GM18508 (cell line): ENCODE measurements around the gene UBE2E2.

Experiments used
- ATAC-seq: cut with Tn5 transposase; IDR thresholded peaks from one replicate; pipeline ENCODE4 v1.9.1; 2021; ENCODE audit warnings: moderate number of reproducible peaks; ENCODE audit not compliant: insufficient read depth, unreplicated experiment

UBE2E2 gene

DNA sequence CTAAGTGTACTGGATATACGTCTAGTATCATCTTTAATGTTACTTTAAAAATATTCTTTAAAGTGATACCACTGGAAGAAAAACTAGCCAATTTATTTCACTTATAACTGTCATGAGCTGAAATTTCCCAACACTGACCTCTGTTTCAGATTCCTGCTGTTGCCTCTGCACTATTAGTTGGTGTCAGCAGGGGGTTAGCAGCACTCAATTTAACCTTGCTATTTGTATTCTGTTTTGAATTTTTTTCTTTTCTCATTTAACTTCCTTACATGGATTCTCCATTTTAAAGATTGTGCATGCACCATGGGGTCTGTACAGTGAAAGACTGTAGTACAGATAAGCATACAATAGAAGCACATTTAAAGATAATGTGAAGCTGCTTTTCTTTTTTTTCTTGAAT is 169.2 kb downstream of the UBE2E2 start:
- ATAC-seq, result no peak

DNA sequence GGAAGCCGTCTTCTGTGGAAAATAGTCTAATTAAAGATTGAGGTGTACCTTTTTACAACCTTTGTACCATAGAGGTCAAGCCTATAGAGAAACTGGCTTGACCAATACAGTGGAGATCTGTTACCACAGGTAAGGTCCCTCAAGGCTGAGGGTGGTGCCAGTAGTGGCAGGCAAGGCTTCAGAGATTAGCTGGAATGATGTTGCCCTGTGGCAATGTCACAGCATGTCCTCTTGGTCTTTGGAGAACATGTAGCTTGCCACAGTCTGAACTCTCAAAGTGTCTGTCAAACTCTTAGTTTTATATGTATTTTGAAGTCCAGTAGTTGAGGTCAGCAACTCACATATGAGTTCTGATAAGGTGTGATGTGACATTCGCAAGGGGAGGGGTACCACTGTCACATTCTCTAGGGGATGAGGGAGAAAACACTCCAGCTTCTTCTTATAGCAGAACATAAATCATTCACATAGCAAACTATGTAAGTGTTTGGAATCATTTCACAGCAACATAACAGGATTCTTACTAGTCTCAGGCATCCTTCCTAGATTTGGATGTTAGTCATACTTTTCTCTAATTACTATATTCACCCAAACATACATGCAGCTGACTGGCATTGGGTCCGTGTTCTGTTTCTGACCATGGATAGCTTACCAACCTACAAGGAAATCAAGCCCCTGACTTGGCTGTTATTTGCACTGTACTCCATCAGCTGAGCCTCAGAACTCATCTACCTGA is 173.6 kb downstream of the UBE2E2 start:
- ATAC-seq, result no peak

DNA sequence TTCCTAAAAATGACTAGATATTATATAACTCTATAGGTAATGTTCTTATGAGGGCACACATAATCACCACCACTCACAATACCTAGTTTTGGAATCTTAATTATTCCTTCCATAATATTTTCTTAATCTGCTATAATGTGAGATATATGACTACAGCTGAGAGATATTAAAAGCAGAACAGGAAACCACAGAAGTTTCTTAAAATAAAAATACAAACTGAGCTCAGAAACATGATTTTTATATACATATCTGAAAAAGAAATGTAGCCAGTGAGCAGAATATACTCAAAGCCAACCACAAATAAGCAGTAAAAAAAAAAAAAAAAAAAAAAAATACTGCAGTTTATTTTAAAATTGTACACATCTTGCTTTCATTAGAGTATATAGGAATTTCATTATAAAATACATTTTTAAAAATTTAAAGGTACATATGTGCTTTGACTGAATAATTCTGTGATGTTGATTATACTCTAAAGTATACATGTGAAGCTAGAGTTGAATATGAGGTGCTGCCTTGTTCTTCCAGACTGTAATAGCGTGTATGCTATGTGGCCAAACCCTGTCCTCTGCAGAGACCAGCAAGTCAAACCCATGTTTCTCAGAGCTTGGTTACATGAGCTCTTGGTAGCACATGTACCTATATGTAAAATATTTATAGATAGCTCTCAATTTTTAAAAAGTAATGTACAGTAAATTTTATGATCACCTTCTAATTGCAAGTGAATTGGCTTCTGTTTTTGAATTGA is 175.0 kb downstream of the UBE2E2 start:
- no peak for ATAC-seq

DNA sequence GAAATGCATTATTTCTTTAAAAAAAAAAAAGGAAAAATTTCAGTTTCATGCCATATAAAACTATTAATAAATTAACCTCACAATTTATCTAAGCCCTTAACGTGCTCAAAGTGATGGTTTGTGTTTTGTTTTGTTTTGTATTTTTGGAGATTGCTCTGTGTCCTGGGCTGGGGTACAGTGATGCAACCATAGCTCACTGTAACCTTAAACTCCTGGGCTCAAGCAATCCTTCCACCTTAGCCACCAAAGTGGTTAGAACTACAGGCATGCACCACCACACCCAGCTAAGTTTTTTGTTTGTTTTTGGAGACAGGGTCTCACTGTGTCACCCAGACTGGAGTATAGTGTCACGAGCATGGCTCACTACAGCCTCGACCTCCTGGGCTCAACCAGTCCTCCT is 180.7 kb downstream of the UBE2E2 start:
- ATAC-seq, result no peak

DNA sequence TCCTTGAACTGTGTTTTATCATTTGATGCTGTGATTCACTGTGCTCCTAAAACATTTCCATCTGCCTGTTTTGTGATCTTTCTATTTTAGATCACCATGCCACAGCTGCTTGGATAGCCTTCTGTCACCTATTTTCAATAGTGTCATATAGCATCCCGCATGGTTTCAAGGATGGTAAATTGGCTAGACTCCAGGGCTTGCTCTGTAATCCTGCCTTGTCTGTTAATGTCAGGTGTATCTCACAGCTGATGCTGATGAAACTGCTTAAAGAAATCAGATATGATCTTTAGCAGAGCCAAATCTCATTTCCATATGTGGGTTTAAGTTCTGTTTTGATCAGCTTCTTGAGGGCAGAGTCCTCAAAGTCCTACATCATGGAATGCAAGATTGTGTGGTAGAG is 182.2 kb downstream of the UBE2E2 start:
- no peak for ATAC-seq

DNA sequence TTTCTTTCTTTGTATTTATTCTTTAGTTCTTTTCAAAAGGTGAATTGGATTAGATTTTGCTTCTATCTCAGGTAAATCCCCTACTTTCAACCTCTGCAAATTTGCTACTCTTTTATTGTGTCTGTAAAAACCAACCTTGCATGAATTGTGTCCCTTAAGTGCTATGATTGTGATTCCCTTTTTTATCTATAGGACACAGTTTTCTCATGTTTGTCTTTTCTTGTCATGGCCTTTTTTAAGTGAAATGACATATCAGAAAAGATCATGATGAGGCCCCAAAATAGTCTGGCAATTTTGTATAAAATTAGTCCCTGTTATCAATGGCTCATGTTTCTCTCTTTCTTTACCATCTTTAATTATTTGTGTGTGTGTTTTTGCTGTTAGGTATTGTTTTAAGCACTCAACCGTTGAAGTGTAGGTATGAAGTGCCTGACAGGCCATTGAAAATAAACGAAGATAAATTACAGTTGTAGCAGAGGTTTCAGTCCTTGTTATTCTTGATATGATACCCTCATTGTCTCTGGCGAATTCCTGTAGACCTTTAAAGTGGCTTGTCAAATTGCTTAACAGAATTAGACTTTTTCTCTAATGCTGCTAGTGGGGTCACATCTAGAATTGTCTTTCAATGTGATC is 184.3 kb downstream of the UBE2E2 start:
- ATAC-seq, result no peak

DNA sequence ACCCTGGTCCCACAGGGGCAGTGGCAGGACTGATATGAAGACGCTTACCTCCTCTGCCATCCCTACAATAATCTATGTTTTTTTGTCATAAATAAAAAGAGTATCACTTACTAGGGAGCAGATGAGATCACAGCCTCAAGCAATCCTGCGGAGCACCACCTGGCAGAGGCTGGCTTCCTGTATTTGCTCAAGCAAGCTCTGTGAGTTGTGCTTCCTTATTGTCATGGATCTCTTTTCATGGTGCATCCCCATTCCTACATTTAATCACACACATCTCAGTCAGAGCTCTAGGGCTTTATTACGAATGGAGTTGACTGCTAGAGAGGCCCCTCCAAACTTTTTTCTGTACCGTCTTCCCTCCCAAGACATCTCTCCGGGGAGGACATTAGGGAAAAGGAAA is 186.0 kb downstream of the UBE2E2 start:
- ATAC-seq, result no peak

DNA sequence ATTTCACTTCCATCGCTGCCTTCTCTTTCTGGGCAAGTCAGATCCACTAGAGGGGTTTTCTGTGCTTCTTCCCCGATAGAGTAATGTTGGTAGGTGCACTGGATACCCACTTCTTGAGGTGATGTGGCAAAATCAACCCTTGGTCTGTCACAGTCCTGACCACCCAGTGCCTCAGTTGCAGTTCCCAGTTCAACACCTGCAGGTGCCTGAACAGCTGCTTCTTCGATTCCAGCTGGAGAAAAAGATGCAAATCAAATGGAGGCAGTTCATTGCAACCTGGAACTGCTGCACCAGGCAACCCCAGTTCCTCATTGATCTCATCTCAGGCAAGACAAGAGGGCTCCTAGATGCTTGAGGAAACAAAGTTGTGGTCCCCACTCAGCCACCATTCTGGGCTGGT is 186.6 kb downstream of the UBE2E2 start:
- ATAC-seq, result no peak

DNA sequence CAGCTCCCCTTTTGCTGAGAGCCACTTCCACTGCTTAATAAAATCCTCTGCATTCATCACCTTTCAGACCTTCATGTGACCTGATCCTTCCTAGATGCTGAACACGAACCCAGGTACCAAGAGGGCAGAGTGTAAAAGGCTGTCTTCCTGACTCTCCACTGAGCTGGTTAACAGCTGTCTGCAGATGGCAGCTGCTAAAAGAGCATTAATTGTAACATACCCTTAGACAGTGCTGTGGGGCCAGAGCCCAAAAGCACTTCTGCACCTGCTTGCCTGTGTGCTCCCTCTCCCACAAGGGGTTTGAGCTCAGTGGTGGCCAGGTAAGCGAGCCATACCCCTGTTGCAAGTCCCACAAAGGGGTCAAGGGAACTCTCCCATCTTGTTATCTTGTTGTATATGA is 187.3 kb downstream of the UBE2E2 start:
- ATAC-seq, result no peak

DNA sequence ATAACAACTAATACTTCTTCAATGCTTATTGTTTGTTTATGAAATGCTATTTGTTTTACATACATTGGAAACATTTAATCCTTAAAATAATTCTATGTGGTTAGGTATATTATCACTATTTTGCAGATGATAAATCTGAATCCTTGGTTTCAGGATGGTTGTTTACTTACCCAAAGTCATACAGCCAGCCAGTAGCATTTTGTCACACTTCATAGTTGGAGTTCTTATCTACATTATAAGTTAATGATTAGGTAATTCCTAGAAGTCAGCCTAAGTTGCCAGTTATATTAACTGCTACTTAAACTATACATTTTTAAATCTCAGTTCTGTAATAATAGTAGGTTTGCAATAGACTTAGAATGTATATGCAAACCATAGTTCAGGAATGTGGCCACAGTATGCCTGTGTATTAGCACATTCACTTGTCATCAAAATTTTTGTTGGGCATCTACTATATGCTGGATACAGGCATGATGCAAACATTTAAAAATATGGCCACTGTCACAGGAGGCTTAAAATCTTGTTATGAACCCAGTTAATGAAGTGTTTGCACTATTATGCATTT is 187.9 kb downstream of the UBE2E2 start:
- no peak for ATAC-seq

DNA sequence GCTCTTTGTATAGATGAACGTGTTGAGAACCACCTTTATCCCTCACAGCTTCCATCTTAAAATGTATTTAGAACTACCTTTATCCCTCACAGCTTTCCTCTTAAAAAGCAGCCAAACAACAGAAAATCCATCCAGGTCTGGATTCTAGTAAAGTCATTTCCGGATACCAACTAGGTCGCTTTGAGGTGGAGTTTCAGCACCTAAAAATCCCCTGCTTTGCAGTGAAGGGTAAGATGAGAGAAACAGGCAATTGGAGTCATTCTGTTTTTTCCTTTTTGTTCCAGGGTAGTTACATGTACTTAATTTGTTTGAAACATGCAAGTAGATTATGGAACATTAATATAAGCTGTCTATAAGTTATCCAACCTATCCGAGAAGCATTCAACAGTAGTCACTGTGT is 192.0 kb downstream of the UBE2E2 start:
- ATAC-seq, result peak; percentile 47

DNA sequence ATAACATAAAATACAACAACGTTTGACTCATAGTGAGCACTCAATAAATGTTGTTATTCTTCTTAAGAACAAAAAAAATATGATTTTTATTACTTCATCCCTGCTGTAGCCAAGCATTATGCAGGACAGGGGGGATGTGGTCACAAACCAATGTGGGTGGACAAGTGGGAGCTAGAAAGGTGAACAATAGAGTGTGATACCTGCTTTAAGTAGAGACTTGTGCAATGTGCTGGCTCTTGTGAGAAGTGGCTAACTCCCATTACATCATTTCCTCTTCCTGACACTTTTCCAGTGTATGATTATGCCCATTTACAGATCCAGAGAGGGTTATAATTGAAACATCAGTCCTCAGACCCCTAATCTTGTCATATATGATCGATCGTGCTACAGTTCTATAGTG is 193.6 kb downstream of the UBE2E2 start:
- ATAC-seq, result no peak

DNA sequence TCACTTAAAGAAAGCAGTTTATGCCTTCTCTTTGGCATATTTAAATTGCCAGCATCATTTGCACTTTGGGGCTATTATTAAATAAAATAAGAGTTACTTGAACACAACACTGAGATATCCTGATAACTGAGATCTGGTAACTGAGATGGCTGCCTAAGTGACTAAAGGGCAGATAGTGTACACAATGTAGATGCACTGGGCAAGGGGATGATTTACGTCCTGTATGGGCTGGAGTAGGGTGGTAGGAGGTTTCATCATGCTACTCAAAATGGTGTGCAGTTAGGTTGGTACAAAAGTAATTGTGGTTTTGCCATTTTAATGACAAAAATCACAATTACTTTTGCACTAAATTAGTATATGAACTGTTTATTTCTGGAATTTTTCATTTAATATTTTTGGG is 196.1 kb downstream of the UBE2E2 start:
- no peak for ATAC-seq

DNA sequence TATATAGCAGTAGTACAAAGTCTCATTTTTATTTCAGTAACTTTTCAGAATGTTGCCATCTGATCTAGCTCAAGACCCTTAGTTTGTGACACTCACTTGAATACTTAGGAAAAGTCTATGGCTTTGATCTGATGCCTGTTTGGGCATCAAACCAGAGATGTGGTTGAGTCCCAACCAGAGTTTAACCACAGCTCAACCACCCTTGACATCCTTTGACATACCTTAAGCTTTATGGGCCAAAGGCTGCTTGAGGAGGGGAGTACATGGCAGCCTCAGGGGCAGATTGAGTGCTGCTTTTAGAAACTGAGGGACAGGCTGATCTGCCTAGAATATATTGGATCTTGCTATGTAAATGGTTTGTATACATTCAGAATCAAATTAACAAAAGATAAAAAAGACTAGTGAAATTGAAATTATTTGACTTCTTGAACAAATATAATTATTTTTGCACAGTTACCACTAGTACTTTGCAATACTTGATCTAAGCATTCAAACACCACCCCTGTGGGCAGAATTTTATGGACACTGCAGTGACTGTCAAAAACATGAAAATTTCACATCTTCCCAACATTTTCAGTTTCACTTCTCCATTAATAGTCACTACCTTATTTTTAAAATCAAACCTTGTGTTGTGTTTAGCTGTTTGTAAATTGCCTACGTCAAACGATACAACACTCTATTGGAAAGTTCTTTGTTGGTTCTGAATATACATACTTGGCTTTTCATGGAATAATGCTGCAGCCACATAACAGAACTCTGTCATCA is 199.8 kb downstream of the UBE2E2 start:
- ATAC-seq, result peak; percentile 34

DNA sequence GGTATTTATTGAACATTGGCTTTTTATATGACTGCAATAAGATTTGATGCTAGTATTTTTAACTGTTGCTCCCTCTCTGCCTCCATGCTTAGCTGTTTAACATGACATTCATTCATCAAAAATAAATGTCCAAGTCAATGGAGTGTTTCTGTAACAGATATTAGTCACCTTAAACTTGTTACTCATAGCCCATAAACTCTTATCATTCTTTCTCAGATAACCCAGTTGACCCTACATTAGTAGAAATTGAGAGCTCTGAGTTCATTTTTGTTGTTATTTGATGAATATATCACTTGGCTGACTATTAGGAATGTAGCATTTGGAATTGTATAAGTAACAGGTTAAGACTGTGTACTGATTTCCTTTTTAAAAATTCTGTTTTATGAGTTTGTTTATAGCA is 201.1 kb downstream of the UBE2E2 start:
- ATAC-seq, result no peak

DNA sequence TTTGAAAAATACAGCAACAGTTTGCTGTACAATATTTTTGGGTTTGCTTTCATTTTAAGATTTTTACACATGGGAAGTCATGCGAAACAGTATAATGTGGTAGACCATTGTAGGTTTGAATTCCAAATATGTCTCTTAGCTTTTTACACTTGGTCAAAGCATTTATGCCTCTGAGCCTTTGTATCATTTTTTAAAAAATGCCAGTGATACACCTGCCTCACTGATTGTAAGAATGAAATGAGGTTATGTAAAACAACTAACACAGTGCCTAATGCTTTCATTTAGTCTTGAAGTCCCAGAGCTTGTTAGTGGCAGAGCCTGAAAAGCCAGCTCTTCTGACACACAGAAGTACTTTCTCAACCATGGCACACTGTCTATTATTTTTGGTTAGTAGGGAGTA is 202.0 kb downstream of the UBE2E2 start:
- ATAC-seq, result no peak

DNA sequence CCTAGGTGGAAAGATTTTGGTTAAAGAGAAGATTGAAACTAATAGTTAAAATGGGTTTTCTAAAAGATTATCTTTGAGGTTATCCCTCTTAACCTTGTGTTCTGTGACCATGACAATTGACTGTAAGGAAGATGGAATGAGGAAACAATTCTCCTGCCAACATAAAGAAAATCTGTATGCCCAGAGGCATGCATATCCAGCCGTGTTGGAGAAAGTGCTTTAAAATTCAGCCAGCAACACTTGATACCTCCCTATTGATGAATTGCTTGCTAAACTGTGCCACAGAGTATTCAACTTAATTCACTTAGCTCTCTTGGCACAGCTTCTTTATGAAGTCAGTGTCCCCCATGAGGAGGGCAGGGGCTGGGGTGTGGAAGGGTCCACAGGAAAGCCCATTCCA is 203.5 kb downstream of the UBE2E2 start:
- no peak for ATAC-seq

DNA sequence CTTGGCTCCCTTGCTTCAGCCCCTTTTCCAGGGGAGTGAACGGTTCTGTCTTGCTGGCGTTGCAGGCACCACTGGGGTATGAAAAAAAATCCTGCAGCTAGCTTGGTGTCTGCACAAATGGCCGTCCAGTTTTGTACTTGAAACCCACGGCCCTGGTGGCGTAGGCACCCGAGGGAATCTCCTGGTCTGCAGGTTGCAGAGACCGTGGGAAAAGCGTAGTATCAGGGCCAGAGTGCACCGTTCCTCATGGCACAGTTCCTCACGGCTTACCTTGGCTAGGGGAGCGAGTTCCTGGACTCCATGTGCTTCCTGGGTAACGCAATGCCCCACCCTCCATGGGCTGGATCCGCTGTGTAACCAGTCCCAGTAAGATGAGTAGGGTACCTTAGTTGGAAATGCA is 214.9 kb downstream of the UBE2E2 start:
- no peak for ATAC-seq

DNA sequence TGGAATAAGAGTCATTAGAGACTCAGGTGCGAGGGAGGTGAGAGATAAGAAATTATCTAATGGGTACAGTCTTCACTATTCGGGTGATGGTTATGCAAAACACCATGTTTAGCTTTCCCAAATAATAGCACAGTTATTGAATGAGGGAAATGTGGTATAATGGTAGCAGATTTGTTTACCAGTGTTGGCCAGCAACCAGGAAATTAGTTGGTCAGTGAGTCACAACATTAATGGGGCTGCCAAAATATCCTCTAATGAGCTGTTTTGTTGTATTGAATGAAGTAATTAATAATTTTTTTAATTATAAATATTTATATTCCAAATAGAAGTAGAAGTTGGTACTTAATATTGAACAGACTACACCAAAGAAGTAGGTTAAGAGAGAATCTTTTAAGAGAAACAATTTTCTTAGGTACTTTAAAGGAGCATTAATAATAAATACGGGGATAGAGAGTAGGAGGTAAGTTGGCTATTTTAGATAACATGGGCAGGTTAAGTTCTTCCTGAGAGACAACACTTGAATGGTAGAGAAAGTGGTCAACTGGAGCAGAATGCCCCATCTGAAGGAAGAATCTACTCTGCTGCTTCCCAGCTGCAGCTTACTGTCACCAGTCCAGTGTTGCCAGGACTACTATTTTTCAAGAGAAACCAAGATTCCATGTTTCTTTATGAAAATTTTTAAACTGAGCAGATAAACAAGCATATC is 218.8 kb downstream of the UBE2E2 start:
- no peak for ATAC-seq

DNA sequence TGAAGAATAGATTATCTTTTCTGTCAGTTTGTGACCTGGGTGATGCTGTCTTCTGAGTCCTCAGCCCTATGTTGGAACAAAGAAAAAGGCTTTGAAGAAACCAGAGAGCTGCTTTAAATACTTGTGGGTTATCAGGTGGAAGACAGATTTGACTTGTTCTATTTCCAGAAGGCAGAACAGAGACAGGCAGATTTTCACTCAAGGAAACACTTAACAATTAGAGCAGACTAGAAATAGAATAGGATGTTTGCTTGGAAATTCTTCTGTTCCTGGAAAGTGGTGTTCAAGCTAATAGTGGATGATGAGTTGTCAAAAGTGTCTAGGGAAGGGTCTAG is 219.4 kb downstream of the UBE2E2 start:
- ATAC-seq, result no peak
